NT2/D1 (cell line): ENCODE measurements around the gene ICAM2.

Experiments used
- SUZ12 ChIP-seq: IDR thresholded peaks from 2 replicates; pipeline ENCODE4 v1.6.1; 2011; ENCODE audit not compliant: insufficient read length, insufficient read depth; ENCODE audit errors: extremely low read depth
- YY1 ChIP-seq: IDR thresholded peaks from 2 replicates; pipeline ENCODE4 v1.6.1; 2011; ENCODE audit not compliant: insufficient read length, insufficient read depth

GRCh38 chr17:63954402-63955063 is 65.9 kb downstream of the ICAM2 start:
- TF ChIP-seq SUZ12 (no peak), YY1 (no peak)
